ENCODE data around the gene PRCD.
"Not testable (repeated sequence)": the region's sequence is repeated elsewhere in the genome, so short reads cannot be mapped to it uniquely, and the experiment has no call there.

DNA sequence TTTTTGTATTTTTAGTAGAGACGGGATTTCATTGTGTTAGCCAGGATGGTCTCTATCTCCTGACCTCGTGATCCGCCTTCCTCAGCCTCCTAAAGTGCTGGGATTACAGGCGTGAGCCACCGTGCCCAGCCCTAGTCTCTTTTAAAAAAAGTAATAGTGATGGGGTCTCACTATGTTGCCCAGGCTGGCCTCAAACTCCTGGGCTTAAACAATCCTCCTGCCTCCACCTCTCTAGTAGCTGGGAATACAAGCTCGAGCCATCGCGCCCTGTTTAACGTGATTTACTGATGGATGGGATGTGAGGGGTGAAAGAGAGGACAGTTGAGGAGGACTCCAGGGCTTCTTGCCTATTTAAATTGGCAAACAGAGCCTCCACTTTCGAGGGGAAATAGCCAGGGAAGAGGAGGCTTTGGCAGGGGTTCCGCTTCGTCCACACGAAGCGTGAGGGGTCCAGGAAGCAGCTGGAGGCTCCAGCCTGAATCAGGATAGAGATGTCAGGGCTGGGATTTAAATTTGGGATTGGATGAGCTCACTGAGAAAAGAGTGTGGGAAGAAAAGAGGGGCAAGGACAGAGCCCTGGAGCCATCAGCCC, 31.3 kb upstream of the PRCD start:
- TF ChIP-seq, protein P1, sequence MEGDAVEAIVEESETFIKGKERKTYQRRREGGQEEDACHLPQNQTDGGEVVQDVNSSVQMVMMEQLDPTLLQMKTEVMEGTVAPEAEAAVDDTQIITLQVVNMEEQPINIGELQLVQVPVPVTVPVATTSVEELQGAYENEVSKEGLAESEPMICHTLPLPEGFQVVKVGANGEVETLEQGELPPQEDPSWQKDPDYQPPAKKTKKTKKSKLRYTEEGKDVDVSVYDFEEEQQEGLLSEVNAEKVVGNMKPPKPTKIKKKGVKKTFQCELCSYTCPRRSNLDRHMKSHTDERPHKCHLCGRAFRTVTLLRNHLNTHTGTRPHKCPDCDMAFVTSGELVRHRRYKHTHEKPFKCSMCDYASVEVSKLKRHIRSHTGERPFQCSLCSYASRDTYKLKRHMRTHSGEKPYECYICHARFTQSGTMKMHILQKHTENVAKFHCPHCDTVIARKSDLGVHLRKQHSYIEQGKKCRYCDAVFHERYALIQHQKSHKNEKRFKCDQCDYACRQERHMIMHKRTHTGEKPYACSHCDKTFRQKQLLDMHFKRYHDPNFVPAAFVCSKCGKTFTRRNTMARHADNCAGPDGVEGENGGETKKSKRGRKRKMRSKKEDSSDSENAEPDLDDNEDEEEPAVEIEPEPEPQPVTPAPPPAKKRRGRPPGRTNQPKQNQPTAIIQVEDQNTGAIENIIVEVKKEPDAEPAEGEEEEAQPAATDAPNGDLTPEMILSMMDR (IDR thresholded peaks at IDR 0.05): not testable (repeated sequence)
- TF ChIP-seq ZFX (IDR thresholded peaks at IDR 0.05; ENCODE audit: borderline replicate concordance): not testable (repeated sequence)

All from 22Rv1 (cell line).